ENCODE results near the gene FHIP2A. TPM values are rescaled to one million over a fixed set of nuclear protein-coding genes. Genes with fewer than 3 reads are reported as not detected.
"Not testable (repeated sequence)": the region's sequence is repeated elsewhere in the genome, so short reads cannot be mapped to it uniquely, and the experiment has no call there.

FHIP2A gene
- total RNA-seq, 1 donor from 2014 or later: 19.6 TPM

GRCh38 chr10:114839901-114840300 lies 18.3 kb downstream of the FHIP2A start:
- H3K4me1 ChIP-seq: no peaks in the 10 kb centered on the region

GRCh38 chr10:114845978-114846693 lies 24.6 kb downstream of the FHIP2A start:
- H3K4me1 ChIP-seq: no peaks in the 10 kb centered on the region
- H3K27me3 ChIP-seq: no peaks in the 10 kb centered on the region
- peaks cover 87 to 88% of the 10 kb centered on the region in 2 donors for H3K36me3 ChIP-seq
- intact Hi-C loops (cut with DNase I): no loop called here
- H3K27ac ChIP-seq: no peak overlapping the region
- no peaks in the 10 kb centered on the region for H3K9me3 ChIP-seq
- H3K4me3 ChIP-seq: no peak overlapping the region
- TF ChIP-seq CTCF (IDR thresholded peaks at IDR 0.05): no peak
- no peak for DNase-seq (ENCODE audit: low spot score in 2 of 2)

More at GRCh38 chr10:114839901-114840300, 18.3 kb downstream of the FHIP2A start:
- Histone ChIP-seq H3K4me3 (no peak overlapping the region), H3K27me3 (no peaks in the 10 kb centered on the region), H3K9me3 (no peaks in the 10 kb centered on the region), H3K27ac (no peak overlapping the region), H3K36me3 (peaks cover 55 to 82% of the 10 kb centered on the region in 2 donors)
- no peak for TF ChIP-seq CTCF (IDR thresholded peaks at IDR 0.05)
- DNase-seq (ENCODE audit: low spot score in 2 of 2): no peak
- intact Hi-C loops (cut with DNase I): no loop called here

- H3K27me3 ChIP-seq; H3K9me3 ChIP-seq; DNase-seq (ENCODE audit: low spot score in 2 of 2); H3K4me3 ChIP-seq; H3K27ac ChIP-seq; intact Hi-C loops (cut with DNase I); H3K4me1 ChIP-seq: not testable (repeated sequence)
- peaks cover 85 to 93% of the 10 kb centered on the region in 2 donors for H3K36me3 ChIP-seq
Measured at GRCh38 chr10:114847517-114847916, 25.9 kb downstream of the FHIP2A start.

- TF ChIP-seq CTCF (IDR thresholded peaks at IDR 0.05): no peak
- intact Hi-C loops (cut with DNase I): no loop called here
- no peak overlapping the region for H3K27ac ChIP-seq
- no peaks in the 10 kb centered on the region for H3K27me3 ChIP-seq
- DNase-seq (ENCODE audit: low spot score in 2 of 2): no peak
- H3K9me3 ChIP-seq: no peaks in the 10 kb centered on the region
- no peak overlapping the region for H3K4me3 ChIP-seq
- peaks cover 66 to 86% of the 10 kb centered on the region in 2 donors for H3K36me3 ChIP-seq
- no peaks in the 10 kb centered on the region for H3K4me1 ChIP-seq
Measured at GRCh38 chr10:114849674-114850073, 28.1 kb downstream of the FHIP2A start.

- Histone ChIP-seq H3K9me3 (no peaks in the 10 kb centered on the region), H3K4me3 (no peak overlapping the region), H3K36me3 (peaks cover 63 to 86% of the 10 kb centered on the region in 2 donors), H3K4me1 (no peaks in the 10 kb centered on the region), H3K27me3 (no peaks in the 10 kb centered on the region), H3K27ac (no peak overlapping the region)
- no peak for TF ChIP-seq CTCF (IDR thresholded peaks at IDR 0.05)
- intact Hi-C loops (cut with DNase I): no loop called here
- no peak for DNase-seq (ENCODE audit: low spot score in 2 of 2)
Measured at GRCh38 chr10:114850126-114850525, 28.5 kb downstream of the FHIP2A start.

GRCh38 chr10:114851336-114851735 lies 29.8 kb downstream of the FHIP2A start:
- no peaks in the 10 kb centered on the region for H3K27me3 ChIP-seq
- no peaks in the 10 kb centered on the region for H3K4me1 ChIP-seq
- no peak for TF ChIP-seq CTCF (IDR thresholded peaks at IDR 0.05)
- H3K27ac ChIP-seq: no peak overlapping the region
- DNase-seq (ENCODE audit: low spot score in 2 of 2): no peak
- intact Hi-C loops (cut with DNase I): no loop called here
- peaks cover 56 to 86% of the 10 kb centered on the region in 2 donors for H3K36me3 ChIP-seq
- H3K9me3 ChIP-seq: no peaks in the 10 kb centered on the region
- H3K4me3 ChIP-seq: no peak overlapping the region
